Progenitor cell of endocrine pancreas (in vitro differentiated cells): Measurements from ENCODE around the gene CSE1L. TPM values are rescaled to one million over a fixed set of nuclear protein-coding genes. Genes with fewer than 3 reads are reported as not detected.
A peak's percentile ranks its signal among the peaks of the same experiment; 100 is the strongest.
"Not testable (repeated sequence)": the region's sequence is repeated elsewhere in the genome, so short reads cannot be mapped to it uniquely, and the experiment has no call there.

Source experiments
- DNase-seq: peaks from one replicate; pipeline ENCODE4 v3.0.0; 2021; ENCODE audit warnings: low spot score; ENCODE audit not compliant: unreplicated experiment
- H3K27ac Mint-ChIP-seq: 2 replicates; pipeline ENCODE4 v1.8.0; 2021; ENCODE audit warnings: mild to moderate bottlenecking, moderate library complexity, mixed read lengths
- H3K27me3 Mint-ChIP-seq: 2 replicates; pipeline ENCODE4 v1.8.0; 2021; ENCODE audit warnings: mixed read lengths
- H3K36me3 Mint-ChIP-seq: 2 replicates; pipeline ENCODE4 v1.8.0; 2022; ENCODE audit warnings: mixed read lengths; ENCODE audit not compliant: insufficient read depth
- H3K4me1 Mint-ChIP-seq: 2 replicates; pipeline ENCODE4 v1.8.0; 2021; ENCODE audit warnings: low read depth, mixed read lengths
- H3K4me3 Mint-ChIP-seq: 2 replicates; pipeline ENCODE4 v1.8.0; 2021; ENCODE audit warnings: low read depth, mild to moderate bottlenecking, moderate library complexity, mixed read lengths
- H3K9me3 Mint-ChIP-seq: 2 replicates; pipeline ENCODE4 v1.8.0; 2021; ENCODE audit warnings: low read depth, mixed read lengths
- CTCF ChIP-seq: fragments of 200-600 bp; sonication (generic); IDR thresholded peaks from one replicate; pipeline ENCODE4 v1.5.0; 2021; ENCODE audit warnings: antibody characterized with exemption, mild to moderate bottlenecking; ENCODE audit not compliant: unreplicated experiment
- total RNA-seq: library from RNA; stranded (reverse); gene quantifications from 2 replicates; pipeline ENCODE4 v1.2.1, GENCODE V29; 2021

The CSE1L gene
- total RNA-seq, 1 donor from 2014 or later, result 99.9 TPM

GRCh38 chr20:49074521-49074920 is 28.4 kb downstream of the CSE1L start:
- no peak for TF ChIP-seq CTCF
- Mint-ChIP-seq H3K4me1 (no peaks in the 10 kb centered on the region), H3K27me3 (no peaks in the 10 kb centered on the region), H3K4me3 (no peak overlapping the region), H3K27ac (peak overlapping the region; percentile 6), H3K36me3 (peaks cover 17% of the 10 kb centered on the region), H3K9me3 (no peaks in the 10 kb centered on the region)
- no peak for DNase-seq

DNA sequence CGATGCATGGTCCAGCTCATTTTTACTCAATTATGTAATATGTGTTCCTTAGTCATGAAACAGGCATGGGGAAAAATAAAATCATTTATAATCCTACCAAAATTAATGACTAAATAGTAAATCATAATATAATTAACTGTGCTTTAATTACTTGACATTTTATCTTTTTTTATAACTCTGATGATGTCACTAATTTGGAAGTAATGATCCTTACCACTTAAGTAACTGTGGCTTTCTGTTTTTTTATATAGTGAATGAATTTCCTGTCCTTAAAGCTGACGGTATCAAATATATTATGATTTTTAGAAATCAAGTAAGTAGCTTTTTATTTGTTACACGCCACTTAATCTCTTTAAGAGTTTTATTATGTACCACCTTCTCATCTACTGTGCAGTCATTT is 32.2 kb downstream of the CSE1L start:
- Mint-ChIP-seq H3K36me3 (peaks cover 20% of the 10 kb centered on the region), H3K27me3 (no peaks in the 10 kb centered on the region), H3K4me3 (no peak overlapping the region), H3K4me1 (no peaks in the 10 kb centered on the region), H3K9me3 (no peaks in the 10 kb centered on the region), H3K27ac (no peak overlapping the region)
- TF ChIP-seq CTCF, result no peak
- DNase-seq, result no peak

- H3K27ac Mint-ChIP-seq, H3K4me1 Mint-ChIP-seq, H3K9me3 Mint-ChIP-seq, H3K27me3 Mint-ChIP-seq, DNase-seq, H3K4me3 Mint-ChIP-seq: not testable (repeated sequence)
- H3K36me3 Mint-ChIP-seq, result peaks cover 31% of the 10 kb centered on the region
Observed at GRCh38 chr20:49082295-49082694, 36.2 kb downstream of the CSE1L start.

DNA sequence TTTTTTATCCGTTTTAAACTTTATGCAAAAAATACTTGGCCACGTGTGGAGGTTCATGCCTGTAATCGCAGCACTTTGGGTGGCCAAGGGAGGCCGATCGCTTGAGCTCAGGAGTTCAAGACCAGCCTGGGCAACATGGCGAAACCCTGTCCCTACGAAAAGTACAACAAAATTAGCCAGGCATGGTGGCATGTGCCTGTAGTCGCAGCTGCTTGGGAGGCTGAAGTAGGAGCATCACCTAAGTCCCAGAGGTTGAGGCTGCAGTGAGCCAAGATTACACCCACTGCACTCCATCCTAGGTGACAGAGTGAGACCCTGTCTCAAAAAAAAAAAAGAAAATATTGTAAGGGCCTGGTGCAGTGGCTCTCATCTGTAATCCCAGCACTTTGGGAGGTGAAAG is 45.0 kb downstream of the CSE1L start:
- Mint-ChIP-seq H3K27ac (peak overlapping the region; percentile 71), H3K36me3 (peaks cover 25% of the 10 kb centered on the region), H3K4me3 (no peak overlapping the region), H3K4me1 (peaks cover 5% of the 10 kb centered on the region), H3K9me3 (no peaks in the 10 kb centered on the region), H3K27me3 (no peaks in the 10 kb centered on the region)
- TF ChIP-seq CTCF, result no peak
- DNase-seq, result no peak

GRCh38 chr20:49091762-49092161 is 45.6 kb downstream of the CSE1L start:
- H3K36me3 Mint-ChIP-seq, result peaks cover 25% of the 10 kb centered on the region

More at GRCh38 chr20:49091762-49092161, 45.6 kb downstream of the CSE1L start:
- no peak for TF ChIP-seq CTCF
- H3K27ac Mint-ChIP-seq, result peak overlapping the region; percentile 33
- no peaks in the 10 kb centered on the region for H3K9me3 Mint-ChIP-seq
- peaks cover 5% of the 10 kb centered on the region for H3K4me1 Mint-ChIP-seq
- DNase-seq, result no peak
- no peaks in the 10 kb centered on the region for H3K27me3 Mint-ChIP-seq
- no peak overlapping the region for H3K4me3 Mint-ChIP-seq
